ENCODE measurements around the gene PPP3CA. TPM values are rescaled to one million over a fixed set of nuclear protein-coding genes. Genes with fewer than 3 reads are reported as not detected.

Gene PPP3CA
- total and polyA plus RNA-seq, 2 experiments from 2014 or later = 27.0 to 45.2 TPM

- Histone ChIP-seq H3K4me1 (ENCODE audit: insufficient read depth) (no peaks in the 10 kb centered on the region), H3K79me2 (replicated peaks; ENCODE audit: insufficient read depth) (no peaks in the 10 kb centered on the region), H3K9me2 (ENCODE audit: insufficient read depth) (no peaks in the 10 kb centered on the region), H3K27me3 (ENCODE audit: insufficient read depth) (no peaks in the 10 kb centered on the region), H3K36me3 (ENCODE audit: insufficient read depth) (no peaks in the 10 kb centered on the region), H3K27ac (ENCODE audit: low read depth) (no peak overlapping the region), H2AFZ (no peak overlapping the region), H3F3A (replicated peaks; ENCODE audit: low read depth) (no peaks in the 10 kb centered on the region), H3K4me2 (no peak overlapping the region), H3K4me3 (no peak overlapping the region), H4K20me1 (replicated peaks; ENCODE audit: insufficient read depth) (no peaks in the 10 kb centered on the region)
- H3K27ac Mint-ChIP-seq = peak overlapping the region; percentile 18; the same call in 1 of the 2 replicates
- peaks cover 5% of the 10 kb centered on the region for H3K27me3 Mint-ChIP-seq (ENCODE audit: insufficient read depth, low read depth, poor library complexity)
- peaks cover 2% of the 10 kb centered on the region; the same call in 2 of the 3 replicates for H3K36me3 Mint-ChIP-seq (ENCODE audit: low read depth)
- peaks cover 2% of the 10 kb centered on the region; the same call in 1 of the 3 replicates for H3K4me1 Mint-ChIP-seq
- DNase-seq (ENCODE audit: low spot score) = no peak
- TF ChIP-seq EZH2 (IDR thresholded peaks at IDR 0.05; ENCODE audit: low read depth, unreplicated experiment) (no peak), NANOG (IDR thresholded peaks at IDR 0.05; ENCODE audit: borderline replicate concordance) (no peak), CTCF (conservative IDR thresholded peaks at IDR 0.05; ENCODE audit: low read depth in 2 of 2) (no peak), ZNF114 (CRISPR knock-in tag; IDR thresholded peaks at IDR 0.05) (no peak), ZNF331 (CRISPR knock-in tag; IDR thresholded peaks at IDR 0.05; ENCODE audit: low read depth) (no peak), EZH2phosphoT487 (IDR thresholded peaks at IDR 0.05; ENCODE audit: unreplicated experiment) (no peak), JUNB (IDR thresholded peaks at IDR 0.05; ENCODE audit: unreplicated experiment) (no peak), POLR2AphosphoS5 (IDR thresholded peaks at IDR 0.05; ENCODE audit: low read depth) (no peak), CREB1 (CRISPR knock-in tag; IDR thresholded peaks at IDR 0.05; ENCODE audit: low read depth) (no peak), ETS1 (IDR thresholded peaks at IDR 0.05) (no peak), STAT1 (IDR thresholded peaks at IDR 0.05; ENCODE audit: unreplicated experiment) (no peak), REST (IDR thresholded peaks at IDR 0.05; ENCODE audit: unreplicated experiment) (no peak), ZNF462 (CRISPR knock-in tag; IDR thresholded peaks at IDR 0.05) (no peak)
- H3K9me3 Mint-ChIP-seq = no peaks in the 10 kb centered on the region
- ATAC-seq = no peak
- no peak overlapping the region for H3K4me3 Mint-ChIP-seq
These were observed 264.2 kb downstream of the PPP3CA start for GRCh38 chr4:101083131-101083530.
